Memory B cell (primary cell): ENCODE measurements around the gene FPGS.
"Not testable (repeated sequence)": the region's sequence is repeated elsewhere in the genome, so short reads cannot be mapped to it uniquely, and the experiment has no call there.

ENCODE experiments used
- ATAC-seq: fragments of 150-1000 bp; cut with Tn5 transposase; 2 replicates; pipeline ENCODE4 v1.10.0; 2021; ENCODE audit warnings: low read depth, mild to moderate bottlenecking, moderate library complexity
- DNase-seq, 2 donors: peaks; one replicate each; pipeline ENCODE4 v3.0.0; 2022; ENCODE audit warnings: low spot score in 2 of 2
- H3K27ac Mint-ChIP-seq: one replicate; pipeline ENCODE4 v1.8.0; 2022; ENCODE audit warnings: mild to moderate bottlenecking, moderate library complexity, mixed read lengths
- H3K27me3 Mint-ChIP-seq: one replicate; pipeline ENCODE4 v1.8.0; 2022; ENCODE audit warnings: mixed read lengths
- H3K36me3 Mint-ChIP-seq: one replicate; pipeline ENCODE4 v1.8.0; 2022; ENCODE audit warnings: mild to moderate bottlenecking, mixed read lengths
- H3K4me1 Mint-ChIP-seq: one replicate; pipeline ENCODE4 v1.8.0; 2022; ENCODE audit warnings: mixed read lengths
- H3K4me3 Mint-ChIP-seq: one replicate; pipeline ENCODE4 v1.8.0; 2022; ENCODE audit warnings: mild to moderate bottlenecking, moderate library complexity, mixed read lengths
- H3K9me3 Mint-ChIP-seq: one replicate; pipeline ENCODE4 v1.8.0; 2022; ENCODE audit warnings: mixed read lengths

The FPGS gene

DNA sequence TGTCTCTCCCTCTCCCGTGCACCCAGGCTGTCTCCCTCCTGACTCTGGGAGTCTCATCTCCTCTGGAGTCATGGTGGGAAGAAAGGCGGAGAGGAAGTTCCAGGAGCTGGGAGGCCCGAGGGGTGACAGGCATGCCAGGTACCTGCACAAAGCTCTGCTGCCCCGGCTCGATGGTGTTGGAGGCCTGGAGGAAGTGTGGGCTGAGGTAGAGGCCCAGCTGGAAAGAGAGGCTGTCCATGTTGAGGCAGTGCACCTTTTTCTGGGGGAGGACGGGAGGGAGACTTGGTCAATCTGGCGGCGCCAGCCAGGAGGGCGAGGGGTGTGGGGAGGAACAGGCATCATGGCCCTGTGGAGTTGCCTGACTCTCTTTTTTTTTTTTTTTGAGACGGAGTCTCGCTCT lies 15.9 kb downstream of the FPGS start:
- Mint-ChIP-seq H3K36me3 (peaks cover 11% of the 10 kb centered on the region), H3K27me3 (no peaks in the 10 kb centered on the region), H3K9me3 (no peaks in the 10 kb centered on the region), H3K4me3 (no peak overlapping the region), H3K4me1 (peaks cover 2% of the 10 kb centered on the region), H3K27ac (no peak overlapping the region)
- DNase-seq: no peak
- no peak for ATAC-seq

GRCh38 chr9:127822108-127822507 lies 19.4 kb downstream of the FPGS start:
- Mint-ChIP-seq H3K9me3 (no peaks in the 10 kb centered on the region), H3K27ac (no peak overlapping the region), H3K27me3 (no peaks in the 10 kb centered on the region), H3K4me1 (peaks cover 2% of the 10 kb centered on the region), H3K36me3 (peaks cover 7% of the 10 kb centered on the region), H3K4me3 (no peak overlapping the region)
- DNase-seq: no peak
- no peak for ATAC-seq

DNA sequence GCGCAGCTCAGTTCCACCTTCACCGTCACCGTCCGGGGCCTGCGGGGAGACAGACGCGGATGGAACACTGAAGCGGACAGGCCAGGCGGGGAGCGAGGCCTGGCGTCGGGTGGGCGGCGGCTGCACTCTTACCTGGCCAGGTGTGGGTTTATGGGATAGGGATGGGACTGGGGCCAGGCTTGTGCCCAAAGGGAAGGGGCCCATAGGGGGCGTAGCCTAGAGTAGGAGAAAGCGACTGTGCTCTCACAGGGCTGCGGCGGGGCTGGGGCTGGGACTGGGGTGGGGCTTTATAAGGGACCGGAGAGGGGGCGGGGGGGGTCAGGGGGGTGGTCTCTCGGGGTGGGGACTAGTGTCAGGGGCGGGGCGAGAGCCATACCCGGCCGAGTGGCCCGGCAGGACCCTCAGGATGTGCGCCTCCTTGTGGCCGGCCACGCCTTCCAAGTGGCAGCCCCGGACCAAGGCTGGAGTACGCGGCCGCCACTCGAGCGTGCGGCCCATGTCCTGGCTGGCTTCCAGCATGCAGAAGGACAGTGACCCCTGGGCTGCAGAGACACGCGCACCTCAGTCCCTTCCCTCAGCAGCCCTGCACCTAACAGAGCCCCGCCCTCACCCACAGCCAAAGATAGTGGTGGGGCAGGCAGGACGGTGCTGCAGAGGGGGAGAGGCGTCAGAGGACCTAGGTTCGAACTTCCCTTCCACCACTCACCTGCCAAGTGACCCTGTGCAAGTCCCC lies 22.8 kb downstream of the FPGS start:
- Mint-ChIP-seq H3K36me3 (peaks cover 1% of the 10 kb centered on the region), H3K4me1 (peaks cover 2% of the 10 kb centered on the region), H3K9me3 (no peaks in the 10 kb centered on the region), H3K4me3 (no peak overlapping the region), H3K27ac (no peak overlapping the region), H3K27me3 (no peaks in the 10 kb centered on the region)
- ATAC-seq (peak; percentile 39), DNase-seq (no peak)

DNA sequence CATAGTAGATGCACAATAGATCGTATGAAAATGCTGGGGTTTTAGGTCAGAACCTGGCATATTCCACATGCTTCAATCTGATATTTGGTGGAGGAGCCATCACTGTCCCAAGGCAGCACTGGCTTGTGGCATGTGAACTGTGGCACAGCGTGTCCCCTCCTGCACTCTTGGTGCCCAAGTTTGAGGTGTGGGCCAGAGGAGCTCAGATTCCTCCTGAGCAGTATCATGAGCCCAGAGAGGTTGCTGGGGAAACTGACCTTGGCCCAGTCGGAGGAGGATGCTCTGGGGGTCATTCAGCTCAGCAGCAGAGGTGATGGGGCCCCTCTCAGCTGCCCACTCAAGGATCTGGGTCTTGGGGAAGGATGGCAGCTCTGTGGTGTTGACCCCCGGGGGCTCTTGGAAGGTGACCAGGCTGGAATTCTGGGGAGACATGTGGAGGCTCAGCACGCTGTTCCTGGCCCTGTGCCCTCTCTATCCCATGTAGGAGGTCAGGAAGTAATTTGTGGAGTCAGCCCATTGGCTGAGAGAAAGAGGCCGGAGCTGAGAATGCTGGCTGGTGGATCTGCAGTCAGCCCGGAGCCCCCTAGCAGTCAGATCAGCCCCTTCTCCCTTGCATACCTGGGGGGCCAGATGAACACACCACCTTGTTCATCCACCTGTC lies 23.7 kb downstream of the FPGS start:
- DNase-seq (no peak), ATAC-seq (no peak)
- Mint-ChIP-seq H3K9me3 (no peaks in the 10 kb centered on the region), H3K27me3 (no peaks in the 10 kb centered on the region), H3K4me3 (no peak overlapping the region), H3K4me1 (no peaks in the 10 kb centered on the region), H3K27ac (no peak overlapping the region), H3K36me3 (no peaks in the 10 kb centered on the region)

DNA sequence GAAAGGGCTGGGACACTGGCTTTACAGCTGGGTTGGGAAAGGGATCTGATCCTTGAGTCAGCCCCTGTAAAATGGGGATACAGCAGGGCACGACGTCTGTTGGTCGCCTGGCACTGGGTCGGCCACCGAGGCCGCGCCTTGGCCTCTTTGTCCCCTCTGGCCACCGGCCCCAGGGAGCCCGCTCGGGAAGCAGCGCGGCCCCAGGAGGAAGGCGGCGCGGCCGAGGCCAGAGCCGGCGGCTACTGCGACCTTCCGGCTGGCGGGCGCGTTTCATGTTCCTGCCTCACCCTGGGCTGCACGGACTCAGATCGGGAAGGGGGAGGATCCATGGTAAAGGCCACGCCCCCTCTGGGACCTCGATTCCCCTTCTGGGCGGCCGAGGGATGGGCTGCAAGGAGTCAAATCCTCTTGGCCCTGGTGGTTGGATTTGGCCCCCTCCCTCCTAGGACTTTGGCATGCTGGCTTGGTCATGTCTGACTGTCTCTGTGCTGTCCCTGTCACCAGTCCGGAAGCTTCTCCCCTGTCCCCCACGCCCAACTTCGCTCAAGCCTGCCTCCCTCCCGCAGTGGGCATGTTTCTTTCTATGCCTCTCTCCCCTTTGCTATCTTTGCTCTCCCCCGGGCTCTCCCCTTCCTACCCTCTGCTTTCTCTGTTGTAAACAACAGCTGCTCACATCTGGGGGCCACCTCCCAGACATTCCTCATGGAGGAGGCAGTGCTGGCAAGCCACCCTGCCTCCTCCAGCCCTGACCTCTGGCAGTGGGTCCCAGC lies 25.8 kb downstream of the FPGS start:
- no peaks in the 10 kb centered on the region for H3K27me3 Mint-ChIP-seq
- no peaks in the 10 kb centered on the region for H3K9me3 Mint-ChIP-seq
- ATAC-seq: no peak
- H3K4me3 Mint-ChIP-seq: no peak overlapping the region
- no peaks in the 10 kb centered on the region for H3K36me3 Mint-ChIP-seq
- H3K4me1 Mint-ChIP-seq: no peaks in the 10 kb centered on the region
- no peak for DNase-seq
- no peak overlapping the region for H3K27ac Mint-ChIP-seq

DNA sequence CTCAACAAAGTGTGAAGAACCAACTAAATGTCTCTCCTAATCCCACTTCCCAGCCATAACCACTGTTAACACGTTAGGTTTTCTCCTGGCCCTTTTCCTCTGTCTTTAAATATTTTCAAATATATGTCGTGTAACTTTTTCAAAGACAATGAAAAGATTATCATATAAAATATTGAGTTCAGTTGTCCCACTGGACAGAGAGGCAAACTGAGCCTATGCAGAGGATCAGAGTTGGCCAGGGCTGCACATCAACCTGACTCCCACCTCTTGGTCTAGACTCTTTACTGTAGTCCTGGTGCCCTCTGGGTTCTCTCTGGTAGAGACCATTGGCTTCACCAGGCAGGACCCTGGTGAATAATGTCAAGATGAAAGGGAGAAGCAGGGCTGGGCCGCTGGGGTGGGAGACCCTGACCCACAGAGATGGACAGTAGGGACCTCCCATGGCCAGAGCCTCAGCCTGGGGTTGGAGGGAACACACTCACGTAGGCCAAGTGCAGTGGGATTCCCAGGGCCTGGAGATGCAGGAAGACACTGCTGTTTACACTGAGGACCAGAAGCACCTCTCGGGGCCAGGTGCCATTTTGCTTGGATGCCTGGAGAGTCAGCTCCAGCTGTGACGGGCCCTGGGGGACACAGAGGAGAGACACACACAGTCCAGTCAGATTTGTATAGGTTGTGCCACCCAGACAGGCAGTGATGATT lies 26.7 kb downstream of the FPGS start:
- Mint-ChIP-seq H3K27me3 (no peaks in the 10 kb centered on the region), H3K9me3 (no peaks in the 10 kb centered on the region), H3K27ac (no peak overlapping the region), H3K4me1 (no peaks in the 10 kb centered on the region), H3K4me3 (no peak overlapping the region), H3K36me3 (no peaks in the 10 kb centered on the region)
- ATAC-seq: no peak
- DNase-seq: no peak

- H3K27ac Mint-ChIP-seq: no peak overlapping the region
- H3K4me1 Mint-ChIP-seq: no peaks in the 10 kb centered on the region
- H3K4me3 Mint-ChIP-seq: no peak overlapping the region
- no peaks in the 10 kb centered on the region for H3K36me3 Mint-ChIP-seq
- no peak for ATAC-seq
- no peaks in the 10 kb centered on the region for H3K27me3 Mint-ChIP-seq
- H3K9me3 Mint-ChIP-seq: no peaks in the 10 kb centered on the region
- no peak for DNase-seq
Observed at GRCh38 chr9:127832248-127832647, 29.6 kb downstream of the FPGS start.

GRCh38 chr9:127833555-127833954 lies 30.9 kb downstream of the FPGS start:
- no peak for DNase-seq
- Mint-ChIP-seq H3K27ac (no peak overlapping the region), H3K27me3 (no peaks in the 10 kb centered on the region), H3K4me3 (no peak overlapping the region), H3K9me3 (no peaks in the 10 kb centered on the region), H3K4me1 (peaks cover 2% of the 10 kb centered on the region), H3K36me3 (no peaks in the 10 kb centered on the region)
- no peak for ATAC-seq

DNA sequence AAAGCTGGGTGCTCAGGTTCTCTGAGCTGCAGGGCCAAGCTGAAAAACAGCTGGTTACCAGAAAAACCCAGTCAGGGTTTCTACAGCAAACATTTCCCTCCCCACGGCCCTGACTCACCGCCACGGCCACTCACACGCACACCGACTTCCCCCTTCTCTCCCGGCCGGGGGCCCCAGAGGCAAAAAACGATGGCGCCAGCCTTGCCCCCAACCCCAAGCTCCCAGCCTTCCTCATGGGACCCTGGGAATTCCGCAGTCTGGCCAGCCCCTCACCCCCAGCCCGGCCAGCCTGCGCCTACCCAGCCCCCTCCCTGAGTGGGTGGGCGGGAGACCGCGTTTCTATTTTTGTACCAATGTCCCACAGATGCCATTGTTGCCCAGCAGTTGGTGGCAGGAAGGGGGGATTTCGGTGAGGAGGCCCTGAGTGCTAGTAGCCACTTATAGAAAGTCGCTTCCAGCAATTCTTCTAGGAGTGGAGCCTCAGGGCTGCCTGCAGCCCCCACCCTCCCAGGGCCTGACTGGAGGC lies 33.4 kb downstream of the FPGS start:
- Mint-ChIP-seq H3K36me3 (no peaks in the 10 kb centered on the region), H3K27ac (no peak overlapping the region), H3K4me3 (no peak overlapping the region), H3K9me3 (no peaks in the 10 kb centered on the region), H3K27me3 (peaks cover 3% of the 10 kb centered on the region), H3K4me1 (peaks cover 2% of the 10 kb centered on the region)
- no peak for DNase-seq
- ATAC-seq: no peak

DNA sequence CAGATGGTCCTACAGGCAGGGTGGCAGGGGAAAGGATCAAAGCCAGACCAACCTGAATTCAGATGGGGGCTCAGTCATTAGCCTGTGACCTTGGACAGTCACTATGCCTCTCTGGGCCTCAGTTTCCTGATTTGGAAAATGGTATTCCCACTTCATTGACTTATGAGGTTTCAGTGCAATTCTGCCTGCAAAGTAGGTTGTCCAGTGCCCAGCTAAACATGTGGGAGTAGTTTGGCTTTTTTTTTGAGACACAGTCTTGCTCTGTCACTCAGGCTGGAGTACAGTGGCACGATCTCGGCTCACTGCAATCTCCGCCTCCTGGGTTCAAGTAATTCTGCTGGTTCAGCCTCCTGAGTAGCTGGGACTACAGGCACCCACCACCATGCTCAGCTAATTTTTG lies 33.9 kb downstream of the FPGS start:
- H3K4me3 Mint-ChIP-seq, H3K36me3 Mint-ChIP-seq: not testable (repeated sequence)

DNA sequence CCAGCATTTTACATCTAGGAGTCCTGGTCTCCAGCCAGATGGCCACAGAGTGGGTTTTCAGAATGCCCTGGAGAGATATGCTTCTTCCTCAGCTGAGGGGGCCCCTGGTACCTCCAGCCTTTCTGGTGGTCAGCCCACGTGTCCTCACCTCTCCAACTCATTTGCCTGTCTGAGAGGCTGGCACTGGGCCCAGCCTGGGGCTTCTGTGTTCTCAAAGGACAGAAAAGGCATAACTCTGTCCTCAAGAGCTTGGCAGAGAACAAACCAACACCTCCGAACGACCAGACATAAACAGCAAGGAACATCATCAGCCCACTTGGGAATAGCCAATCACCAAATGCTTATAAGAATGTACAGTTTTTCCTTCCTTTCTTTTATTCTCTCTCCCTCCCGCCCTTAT lies 34.7 kb downstream of the FPGS start:
- peaks cover 2% of the 10 kb centered on the region for H3K4me1 Mint-ChIP-seq
- no peaks in the 10 kb centered on the region for H3K36me3 Mint-ChIP-seq
- no peak for ATAC-seq

More for the DNA sequence above, 33.9 kb downstream of the FPGS start:
- H3K27ac Mint-ChIP-seq, DNase-seq, ATAC-seq, H3K4me1 Mint-ChIP-seq, H3K27me3 Mint-ChIP-seq, H3K9me3 Mint-ChIP-seq: not testable (repeated sequence)

GRCh38 chr9:127838375-127839078 lies 35.8 kb downstream of the FPGS start:
- H3K27ac Mint-ChIP-seq: no peak overlapping the region
- peaks cover 2% of the 10 kb centered on the region for H3K4me1 Mint-ChIP-seq
- peaks cover 3% of the 10 kb centered on the region for H3K27me3 Mint-ChIP-seq
- no peak overlapping the region for H3K4me3 Mint-ChIP-seq
- DNase-seq: no peak
- H3K36me3 Mint-ChIP-seq: no peaks in the 10 kb centered on the region
- no peak for ATAC-seq
- no peaks in the 10 kb centered on the region for H3K9me3 Mint-ChIP-seq

More for the DNA sequence above, 34.7 kb downstream of the FPGS start:
- H3K4me3 Mint-ChIP-seq: no peak overlapping the region
- H3K9me3 Mint-ChIP-seq: no peaks in the 10 kb centered on the region
- no peak for DNase-seq
- H3K27ac Mint-ChIP-seq: no peak overlapping the region
- peaks cover 3% of the 10 kb centered on the region for H3K27me3 Mint-ChIP-seq

DNA sequence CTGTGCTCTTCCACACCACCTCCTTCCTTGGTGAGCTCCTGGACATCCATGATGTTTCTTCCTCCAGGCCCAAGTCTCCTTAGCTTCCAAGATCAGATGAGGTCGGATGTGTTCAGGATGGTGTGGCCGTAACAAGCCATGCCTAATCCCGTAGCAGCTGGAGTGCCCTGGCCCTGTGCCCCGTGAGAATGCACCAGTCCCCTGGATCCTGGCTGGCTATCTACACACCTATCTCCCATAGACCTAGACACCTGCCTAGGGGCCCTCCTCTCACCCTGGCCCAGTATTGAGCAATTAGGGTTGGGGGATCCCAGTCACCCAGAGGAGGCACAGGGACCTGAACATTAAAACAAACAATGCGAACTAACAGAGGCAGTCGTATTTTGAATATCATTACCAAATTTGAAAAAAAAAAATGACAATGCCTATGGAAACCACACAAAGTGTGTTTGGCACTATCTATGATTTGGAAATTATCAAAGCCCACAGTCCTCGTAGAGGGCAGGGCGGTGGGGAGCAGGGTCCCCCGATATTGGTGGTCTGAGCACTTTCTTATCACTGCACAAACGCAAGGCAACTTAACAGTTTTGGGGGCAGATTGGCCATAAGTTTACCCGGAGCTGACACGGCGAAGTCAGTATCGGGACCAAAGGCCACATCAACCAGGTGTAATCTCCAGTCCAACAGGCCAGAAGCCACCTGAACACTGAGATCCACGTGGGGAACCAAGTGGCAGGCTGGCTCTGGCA lies 38.6 kb downstream of the FPGS start:
- DNase-seq (no peak), ATAC-seq (no peak)
- H3K9me3 Mint-ChIP-seq: no peaks in the 10 kb centered on the region
- no peak overlapping the region for H3K4me3 Mint-ChIP-seq
- H3K4me1 Mint-ChIP-seq: peaks cover 2% of the 10 kb centered on the region
- peaks cover 3% of the 10 kb centered on the region for H3K27me3 Mint-ChIP-seq
- no peaks in the 10 kb centered on the region for H3K36me3 Mint-ChIP-seq
- no peak overlapping the region for H3K27ac Mint-ChIP-seq
